ENCODE results near the gene TPCN1. TPM values are rescaled to one million over a fixed set of nuclear protein-coding genes. Genes with fewer than 3 reads are reported as not detected.

TPCN1 gene
- total RNA-seq, 1 experiment from 2014 or later, result 19.0 TPM

DNA sequence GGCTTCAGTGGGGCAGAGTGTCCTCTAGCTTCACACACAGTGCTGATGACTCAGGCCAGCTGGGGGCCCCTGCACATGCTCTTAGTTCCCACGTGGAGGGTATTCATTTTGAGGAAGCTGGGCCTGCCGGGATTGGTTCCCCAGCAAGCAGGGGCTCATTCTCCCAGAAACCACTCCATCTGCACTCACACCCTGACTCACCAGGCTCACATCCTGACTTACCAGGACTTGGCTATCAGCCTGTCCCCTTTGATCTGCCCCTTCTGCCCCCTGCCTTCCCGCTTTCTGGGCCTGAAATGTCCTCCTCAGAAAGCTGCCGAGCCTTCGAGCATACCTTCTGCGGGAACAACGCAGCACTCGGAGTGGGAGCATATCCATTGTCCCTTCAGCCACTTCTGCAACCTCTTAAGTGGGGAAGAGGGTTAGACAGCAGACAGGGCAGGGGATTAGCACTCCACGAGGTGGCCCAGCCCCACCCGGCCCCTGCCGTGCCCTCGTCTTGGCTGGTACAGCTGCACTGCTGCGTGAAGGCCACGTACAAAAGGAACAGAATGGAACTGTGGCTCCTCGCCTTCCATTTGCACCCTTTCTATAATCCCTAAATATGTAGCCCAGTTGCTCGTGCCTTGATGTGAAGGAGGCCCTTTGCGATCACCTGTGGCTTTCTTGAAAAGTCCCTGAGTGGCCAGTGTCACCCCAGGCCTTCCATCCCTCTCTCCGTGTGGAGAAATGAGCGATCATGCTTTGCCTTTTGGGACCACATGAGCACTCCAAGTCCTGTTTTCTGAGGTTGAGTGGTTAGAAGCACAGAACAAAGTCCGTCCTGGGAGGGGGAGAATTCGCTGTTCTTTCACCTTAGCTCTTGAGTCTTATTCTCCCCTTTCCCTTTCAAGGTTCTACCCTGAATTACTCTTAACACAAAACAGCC lies 26.1 kb downstream of the TPCN1 start:
- Histone ChIP-seq H3K27me3 (ENCODE audit: low read length) (no peaks in the 10 kb centered on the region), H3K9me3 (ENCODE audit: low read length) (no peaks in the 10 kb centered on the region), H4K20me1 (ENCODE audit: low read length) (no peaks in the 10 kb centered on the region), H3K79me2 (ENCODE audit: low read length) (peaks cover 12% of the 10 kb centered on the region), H3K9me2 (replicated peaks; ENCODE audit: low read length) (no peaks in the 10 kb centered on the region), H3K9ac (ENCODE audit: low read length) (peak overlapping the region; percentile 96), H2AFZ (ENCODE audit: low read length) (no peak overlapping the region), H3K4me3 (ENCODE audit: low read length) (peak overlapping the region; percentile 49), H3K27ac (ENCODE audit: low read length) (peak overlapping the region; percentile 99), H3F3A (ENCODE audit: low read length, unreplicated experiment) (peaks cover 14% of the 10 kb centered on the region), H3K36me3 (ENCODE audit: low read depth, low read length) (no peaks in the 10 kb centered on the region), H3K4me2 (ENCODE audit: low read length) (peak overlapping the region; percentile 79), H3K4me1 (ENCODE audit: insufficient read depth, low read length) (peaks cover 47% of the 10 kb centered on the region)
- POLR2A ChIA-PET (ENCODE audit: unreplicated experiment), result interaction anchor here (2.0 kb wide), 1 partner anchor 24 kb away, joined by 24 read pairs; no protein-coding TSS in a partner anchor
- no peak for TF ChIP-seq EZH2phosphoT487 (IDR thresholded peaks at IDR 0.05; ENCODE audit: borderline replicate concordance, low read length)
- TF ChIP-seq, protein P1, sequence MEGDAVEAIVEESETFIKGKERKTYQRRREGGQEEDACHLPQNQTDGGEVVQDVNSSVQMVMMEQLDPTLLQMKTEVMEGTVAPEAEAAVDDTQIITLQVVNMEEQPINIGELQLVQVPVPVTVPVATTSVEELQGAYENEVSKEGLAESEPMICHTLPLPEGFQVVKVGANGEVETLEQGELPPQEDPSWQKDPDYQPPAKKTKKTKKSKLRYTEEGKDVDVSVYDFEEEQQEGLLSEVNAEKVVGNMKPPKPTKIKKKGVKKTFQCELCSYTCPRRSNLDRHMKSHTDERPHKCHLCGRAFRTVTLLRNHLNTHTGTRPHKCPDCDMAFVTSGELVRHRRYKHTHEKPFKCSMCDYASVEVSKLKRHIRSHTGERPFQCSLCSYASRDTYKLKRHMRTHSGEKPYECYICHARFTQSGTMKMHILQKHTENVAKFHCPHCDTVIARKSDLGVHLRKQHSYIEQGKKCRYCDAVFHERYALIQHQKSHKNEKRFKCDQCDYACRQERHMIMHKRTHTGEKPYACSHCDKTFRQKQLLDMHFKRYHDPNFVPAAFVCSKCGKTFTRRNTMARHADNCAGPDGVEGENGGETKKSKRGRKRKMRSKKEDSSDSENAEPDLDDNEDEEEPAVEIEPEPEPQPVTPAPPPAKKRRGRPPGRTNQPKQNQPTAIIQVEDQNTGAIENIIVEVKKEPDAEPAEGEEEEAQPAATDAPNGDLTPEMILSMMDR (conservative IDR thresholded peaks at IDR 0.05; ENCODE audit: low read depth, low read length), result no peak
- no peak for TF ChIP-seq EZH2 (IDR thresholded peaks at IDR 0.05; ENCODE audit: low read length, unreplicated experiment)
- no TSS peak for BruUV-seq (replicated peaks)
- no peak for ATAC-seq
- peak; percentile 48 for DNase-seq
- CTCF ChIA-PET, result interaction anchor here (0.6 kb wide), 1 partner anchor 50 kb away, joined by 8 read pairs; no protein-coding TSS in a partner anchor
- intact Hi-C loops (cut with micrococcal nuclease), result no loop called here

DNA sequence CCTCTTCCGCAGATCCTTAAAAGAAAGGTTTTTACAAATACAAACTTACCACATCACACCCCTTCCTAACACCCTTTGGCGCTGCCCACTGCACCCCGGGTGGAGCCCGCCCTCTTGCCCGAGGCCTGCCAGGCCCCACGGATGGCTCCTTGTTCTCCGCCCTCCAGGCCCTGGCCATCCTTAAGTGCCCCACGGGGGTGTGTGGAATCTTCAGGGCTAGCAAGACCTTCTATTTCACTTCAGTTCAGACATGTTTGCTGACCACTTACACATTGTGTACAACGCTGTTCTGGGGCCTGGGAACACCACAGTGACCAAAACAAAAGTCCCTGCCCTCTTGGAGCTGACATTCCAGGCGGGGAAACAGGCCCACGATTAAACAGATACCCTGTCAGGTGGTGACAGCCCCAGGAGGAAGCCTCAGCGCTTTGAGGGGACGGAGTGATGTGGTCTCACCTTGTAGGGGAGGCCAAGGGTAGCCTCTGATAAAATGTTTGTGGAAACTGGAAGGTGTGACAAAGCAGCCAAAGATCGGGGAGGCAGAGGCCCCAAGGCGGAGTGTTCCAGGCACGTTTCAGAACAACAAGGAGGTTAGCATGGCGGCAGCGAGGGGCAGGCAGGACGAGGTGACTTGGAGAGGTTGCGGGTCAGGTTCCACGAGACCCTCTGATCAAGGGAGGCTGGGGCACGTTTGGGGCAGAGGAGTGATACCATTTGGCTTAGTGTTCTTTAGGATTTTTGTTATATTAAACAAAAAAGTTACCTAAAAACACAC lies 27.0 kb downstream of the TPCN1 start:
- intact Hi-C loops (cut with micrococcal nuclease), result no loop called here
- CTCF ChIA-PET, result no interaction called here

More for the DNA sequence above, 27.0 kb downstream of the TPCN1 start:
- Histone ChIP-seq H4K20me1 (ENCODE audit: low read length) (no peaks in the 10 kb centered on the region), H3K4me1 (ENCODE audit: insufficient read depth, low read length) (peaks cover 39% of the 10 kb centered on the region), H3K9me2 (replicated peaks; ENCODE audit: low read length) (no peaks in the 10 kb centered on the region), H3K4me2 (ENCODE audit: low read length) (no peak overlapping the region), H3K36me3 (ENCODE audit: low read depth, low read length) (no peaks in the 10 kb centered on the region), H3F3A (ENCODE audit: low read length, unreplicated experiment) (peaks cover 9% of the 10 kb centered on the region), H2AFZ (ENCODE audit: low read length) (no peak overlapping the region), H3K4me3 (ENCODE audit: low read length) (no peak overlapping the region), H3K9me3 (ENCODE audit: low read length) (no peaks in the 10 kb centered on the region), H3K79me2 (ENCODE audit: low read length) (peaks cover 12% of the 10 kb centered on the region), H3K27me3 (ENCODE audit: low read length) (no peaks in the 10 kb centered on the region), H3K9ac (ENCODE audit: low read length) (peak overlapping the region; percentile 96), H3K27ac (ENCODE audit: low read length) (peak overlapping the region; percentile 99)
- BruUV-seq (replicated peaks), result no TSS peak
- no peak for TF ChIP-seq EZH2phosphoT487 (IDR thresholded peaks at IDR 0.05; ENCODE audit: borderline replicate concordance, low read length)
- TF ChIP-seq, protein P1 (conservative IDR thresholded peaks at IDR 0.05; ENCODE audit: low read depth, low read length), result no peak
- ATAC-seq (no peak), DNase-seq (no peak)
- POLR2A ChIA-PET (ENCODE audit: unreplicated experiment), result no interaction called here

Data from PC-3 (cell line).